HG02884 (cell line): ENCODE data around the gene DIDO1.

Experiments
- ATAC-seq: cut with Tn5 transposase; IDR thresholded peaks from one replicate; pipeline ENCODE4 v1.9.1; 2021; ENCODE audit warnings: mild to moderate bottlenecking, moderate library complexity; ENCODE audit not compliant: unreplicated experiment

The DIDO1 gene

GRCh38 chr20:62898093-62898964, 28.0 kb downstream of the DIDO1 start:
- ATAC-seq: no peak

- no peak for ATAC-seq
These were observed 28.6 kb downstream of the DIDO1 start for GRCh38 chr20:62897666-62898065.

GRCh38 chr20:62896526-62896925, 29.8 kb downstream of the DIDO1 start:
- no peak for ATAC-seq

DNA sequence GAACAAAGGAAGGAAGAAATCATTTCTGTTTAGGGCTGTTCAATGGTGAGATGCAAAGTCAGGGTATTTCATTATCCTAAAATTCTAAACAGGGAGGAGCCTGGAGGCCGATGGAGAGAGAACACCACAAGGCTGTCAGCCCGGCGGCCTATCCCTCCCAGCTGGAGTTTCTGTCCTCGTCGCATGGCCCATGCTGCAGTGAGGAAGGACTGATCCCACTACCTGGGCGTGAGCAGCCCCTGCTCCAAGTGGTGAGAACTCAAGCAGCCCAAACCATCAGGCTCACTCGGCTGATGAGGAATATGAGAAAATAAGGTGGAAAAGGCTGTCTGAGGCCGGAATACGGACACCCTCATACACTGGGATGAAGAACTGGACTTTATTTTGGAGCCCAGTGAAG, 30.8 kb downstream of the DIDO1 start:
- no peak for ATAC-seq

GRCh38 chr20:62894261-62894660, 32.0 kb downstream of the DIDO1 start:
- ATAC-seq: no peak

- ATAC-seq: no peak
These were observed 32.6 kb downstream of the DIDO1 start for GRCh38 chr20:62893700-62894099.

- ATAC-seq: no peak
These were observed 33.7 kb downstream of the DIDO1 start for GRCh38 chr20:62892348-62893304.

DNA sequence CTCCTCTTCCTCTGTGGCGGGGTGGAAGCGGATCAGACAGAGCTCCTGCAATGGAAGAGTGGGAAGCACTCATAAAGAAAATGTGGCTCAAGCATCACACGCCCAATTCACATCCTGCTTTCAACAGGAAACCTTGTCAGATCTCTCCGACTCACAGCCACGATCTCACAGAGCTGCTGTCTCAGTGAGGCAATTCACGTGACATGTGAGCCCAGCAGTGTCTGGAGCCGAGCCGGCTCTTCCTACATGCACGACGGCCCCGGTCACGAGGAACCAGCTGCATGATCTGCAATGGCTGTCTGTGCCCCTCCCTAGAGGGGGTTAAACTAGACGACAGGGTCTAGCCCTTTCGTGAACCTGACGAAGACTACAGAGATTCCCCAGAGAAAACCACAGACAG, 35.2 kb downstream of the DIDO1 start:
- ATAC-seq: no peak

- no peak for ATAC-seq
These were observed 35.9 kb downstream of the DIDO1 start for GRCh38 chr20:62890444-62890843.

GRCh38 chr20:62889871-62890270, 36.4 kb downstream of the DIDO1 start:
- ATAC-seq: no peak

GRCh38 chr20:62889411-62889810, 36.9 kb downstream of the DIDO1 start:
- ATAC-seq: no peak

DNA sequence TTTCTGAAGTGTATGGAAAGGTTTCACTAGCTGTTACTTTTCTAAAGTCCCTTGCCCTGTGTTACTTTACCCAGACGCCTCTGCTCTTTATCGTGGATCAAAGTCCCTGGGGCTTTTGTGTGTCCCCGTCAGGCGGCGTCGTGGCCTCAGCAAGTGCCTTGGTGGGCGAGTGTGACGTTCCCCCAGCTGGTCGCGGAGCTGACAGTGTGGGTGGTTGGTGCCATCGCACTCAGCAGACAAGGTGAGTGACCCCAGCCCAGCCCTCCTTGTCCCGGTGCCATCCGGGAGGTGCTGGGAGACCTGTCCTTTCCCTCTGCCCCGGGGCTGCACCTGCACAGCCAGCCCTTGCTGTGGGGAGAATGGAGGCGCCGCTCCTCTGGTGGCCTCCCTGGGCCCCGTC, 37.4 kb downstream of the DIDO1 start:
- no peak for ATAC-seq

DNA sequence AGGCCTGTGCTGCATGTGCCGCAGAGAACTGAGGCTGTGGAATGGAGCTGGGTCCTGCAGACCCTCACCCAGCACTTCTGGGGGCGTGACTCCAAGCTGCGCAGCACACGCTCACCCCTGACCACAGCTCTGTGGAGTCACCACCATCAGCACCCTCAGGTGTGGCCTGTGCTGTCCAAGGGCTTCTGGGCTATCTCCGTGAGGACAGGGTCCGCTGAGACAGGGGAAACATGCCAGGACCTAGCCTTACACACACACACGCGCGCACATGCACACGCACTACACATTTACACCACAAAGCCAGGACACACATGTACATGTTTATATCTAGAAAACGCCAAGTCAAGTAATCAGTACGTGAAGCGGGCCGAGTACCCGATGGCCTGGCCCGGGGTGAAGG, 37.9 kb downstream of the DIDO1 start:
- ATAC-seq: no peak

DNA sequence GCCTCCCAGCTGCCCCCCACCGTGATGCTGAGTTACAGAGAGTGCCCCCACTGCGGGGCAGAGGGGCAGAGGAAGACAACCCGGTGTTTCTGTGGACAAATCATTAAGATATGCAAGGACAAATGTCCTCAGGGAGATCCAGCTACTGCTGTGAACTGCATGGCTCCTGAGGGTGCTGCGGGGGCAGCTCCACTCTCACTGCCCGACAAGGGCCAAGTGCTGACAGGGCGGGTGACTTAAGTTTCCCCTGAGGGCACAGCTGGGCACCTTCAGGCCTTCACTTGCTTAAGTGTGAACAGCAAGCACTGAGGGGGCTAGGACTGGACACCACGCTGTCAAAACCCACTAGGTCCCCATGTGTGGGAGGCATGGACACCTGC, 38.5 kb downstream of the DIDO1 start:
- no peak for ATAC-seq

DNA sequence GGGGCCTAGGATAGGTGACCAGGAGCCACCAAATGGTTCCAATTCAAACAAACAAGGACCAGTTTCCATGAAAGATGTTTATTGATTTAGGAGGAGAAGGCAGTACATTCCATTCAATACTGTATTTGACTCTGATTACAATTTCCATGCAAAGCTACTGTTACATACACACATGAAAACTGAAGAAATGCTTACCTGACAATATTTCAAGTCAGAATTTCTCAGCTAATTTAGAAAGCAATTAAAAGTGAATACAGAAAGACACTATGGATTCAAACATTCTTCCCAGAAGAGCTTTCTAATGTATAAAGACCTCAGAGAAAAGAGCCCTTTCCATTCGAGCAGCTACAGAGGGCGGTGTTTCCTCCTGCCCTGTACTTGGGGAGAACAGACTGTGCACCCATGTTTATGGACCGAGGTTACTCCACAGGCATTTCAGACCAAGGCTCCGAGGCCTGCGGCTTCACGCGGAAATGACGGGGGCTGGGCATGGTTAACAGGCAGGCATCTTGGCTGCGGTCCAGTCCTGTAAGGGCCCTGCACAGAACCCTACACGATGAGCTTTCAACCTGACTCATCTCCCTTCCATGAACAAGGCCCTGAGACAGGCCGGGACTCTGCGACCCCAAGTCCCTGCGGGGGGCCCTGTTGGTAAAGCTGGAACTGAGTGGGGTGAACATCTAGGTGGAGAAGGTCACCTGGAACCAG, 39.0 kb downstream of the DIDO1 start:
- ATAC-seq: no peak

DNA sequence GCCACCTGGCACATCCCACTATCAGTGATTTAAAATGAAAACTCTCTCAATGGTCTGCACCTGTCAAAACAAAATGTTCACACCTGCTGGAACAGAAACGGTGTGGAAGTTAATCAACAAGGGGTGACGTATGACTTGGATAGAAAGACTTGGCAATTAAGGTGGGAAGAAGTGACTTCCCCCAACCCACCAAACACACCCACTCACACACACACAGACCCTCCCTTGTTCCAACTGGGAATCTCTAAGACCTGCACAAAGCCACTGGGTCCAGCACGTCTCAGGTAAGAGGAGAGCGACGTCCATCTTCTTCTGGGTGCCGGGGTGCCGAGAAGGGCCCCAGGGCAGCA, 39.6 kb downstream of the DIDO1 start:
- no peak for ATAC-seq

DNA sequence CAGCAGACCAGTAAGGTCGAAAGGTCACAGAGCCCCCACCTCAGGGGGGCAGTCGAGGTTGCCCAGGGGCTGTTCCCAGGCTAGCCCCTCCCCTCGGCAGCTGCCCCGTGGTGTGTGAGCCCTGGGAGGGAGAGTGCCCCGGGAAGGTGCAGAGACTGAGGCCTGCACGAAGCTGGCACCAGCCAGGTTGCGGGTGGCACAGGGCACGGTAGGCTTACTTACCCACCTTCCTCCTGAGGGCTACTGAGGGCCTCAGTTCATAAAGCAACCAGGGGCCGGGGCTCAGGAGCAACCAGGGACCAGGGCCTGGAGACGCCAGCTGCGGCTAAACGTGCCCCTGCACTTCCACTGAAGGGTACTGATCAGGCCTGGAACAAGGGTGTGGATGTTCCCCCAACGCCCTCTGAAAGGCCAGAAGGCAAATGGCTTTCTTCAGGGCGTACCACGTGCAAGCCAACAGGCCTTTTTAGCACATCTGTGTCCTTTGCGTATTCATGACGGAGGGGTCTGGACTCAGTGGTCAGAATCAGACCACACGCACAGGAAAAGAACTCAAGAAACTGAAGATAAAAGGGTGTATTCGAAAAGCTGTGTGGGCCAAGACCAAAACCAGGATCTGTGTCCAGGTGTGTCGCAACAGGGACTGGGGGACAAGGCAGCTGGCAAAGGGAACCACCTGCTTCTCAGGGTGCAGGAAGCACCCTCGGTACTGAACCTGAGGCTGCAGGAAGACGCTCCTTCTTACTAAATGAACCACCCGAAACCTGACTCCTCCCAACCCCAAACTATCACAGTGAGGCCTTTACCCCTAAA, 40.2 kb downstream of the DIDO1 start:
- no peak for ATAC-seq

- no peak for ATAC-seq
These were observed 41.0 kb downstream of the DIDO1 start for GRCh38 chr20:62885046-62885895.

- no peak for ATAC-seq
These were observed 41.7 kb downstream of the DIDO1 start for GRCh38 chr20:62884556-62884955.

- ATAC-seq: no peak
These were observed 43.9 kb downstream of the DIDO1 start for GRCh38 chr20:62882426-62882825.
